GM10248 (cell line): ENCODE measurements around the gene HOXD12.

Source experiments
- CTCF ChIA-PET: fragments of 300-600 bp; sonication (Branson Sonifier 250); formaldehyde crosslinking; extraction: SDS; loops from one replicate; lab custom pipeline; 2021; ENCODE audit warnings: antibody characterized with exemption; lab: Yijun Ruan, JAX
- POLR2A ChIA-PET: fragments of 350-650 bp; sonication (Branson Sonifier 250); formaldehyde crosslinking; extraction: SDS; loops from one replicate; lab custom pipeline; 2020; ENCODE audit warnings: antibody characterized with exemption; lab: Yijun Ruan, JAX
- DNase-seq: peaks from one replicate; pipeline ENCODE4 v3.0.0; 2012; ENCODE audit errors: extremely low spot score
- TF ChIP-seq, protein P1 (sequence below): IDR thresholded peaks from 2 replicates; pipeline ENCODE4 v1.5.1; 2012; ENCODE audit warnings: mild to moderate bottlenecking, low read depth; ENCODE audit errors: extremely low read depth, missing control alignments, control extremely low read depth

Gene HOXD12

GRCh38 chr2:176122052-176122682 is 22.6 kb downstream of the HOXD12 start:
- ChIA-PET CTCF (interaction anchor here (1.1 to 2.2 kb wide), 3 partner anchors 17 to 1042 kb away, joined by 3 to 7 read pairs (median 6); no protein-coding TSS in a partner anchor), POLR2A (no interaction called here)
- TF ChIP-seq, protein P1, sequence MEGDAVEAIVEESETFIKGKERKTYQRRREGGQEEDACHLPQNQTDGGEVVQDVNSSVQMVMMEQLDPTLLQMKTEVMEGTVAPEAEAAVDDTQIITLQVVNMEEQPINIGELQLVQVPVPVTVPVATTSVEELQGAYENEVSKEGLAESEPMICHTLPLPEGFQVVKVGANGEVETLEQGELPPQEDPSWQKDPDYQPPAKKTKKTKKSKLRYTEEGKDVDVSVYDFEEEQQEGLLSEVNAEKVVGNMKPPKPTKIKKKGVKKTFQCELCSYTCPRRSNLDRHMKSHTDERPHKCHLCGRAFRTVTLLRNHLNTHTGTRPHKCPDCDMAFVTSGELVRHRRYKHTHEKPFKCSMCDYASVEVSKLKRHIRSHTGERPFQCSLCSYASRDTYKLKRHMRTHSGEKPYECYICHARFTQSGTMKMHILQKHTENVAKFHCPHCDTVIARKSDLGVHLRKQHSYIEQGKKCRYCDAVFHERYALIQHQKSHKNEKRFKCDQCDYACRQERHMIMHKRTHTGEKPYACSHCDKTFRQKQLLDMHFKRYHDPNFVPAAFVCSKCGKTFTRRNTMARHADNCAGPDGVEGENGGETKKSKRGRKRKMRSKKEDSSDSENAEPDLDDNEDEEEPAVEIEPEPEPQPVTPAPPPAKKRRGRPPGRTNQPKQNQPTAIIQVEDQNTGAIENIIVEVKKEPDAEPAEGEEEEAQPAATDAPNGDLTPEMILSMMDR: no peak
- DNase-seq: no peak

GRCh38 chr2:176122683-176123410 is 23.3 kb downstream of the HOXD12 start, which contains the start of gene HOXD9:
HOXD9 (plus strand) TSS chr2:176122719; CDS start chr2:176122769, 50 bp downstream.
- ChIA-PET POLR2A (no interaction called here), CTCF (interaction anchor here (1.0 to 2.2 kb wide), 4 partner anchors 17 to 529 kb away, joined by 3 to 7 read pairs (median 4); no protein-coding TSS in a partner anchor)
- TF ChIP-seq, protein P1: no peak
- no peak for DNase-seq

GRCh38 chr2:176123411-176124109 is 24.0 kb downstream of the HOXD12 start:
- CTCF ChIA-PET: interaction anchor here (1.0 to 1.3 kb wide), 2 partner anchors 17 to 529 kb away, joined by 3 read pairs; no protein-coding TSS in a partner anchor
- TF ChIP-seq, protein P1: no peak
- POLR2A ChIA-PET: no interaction called here
- no peak for DNase-seq

DNA sequence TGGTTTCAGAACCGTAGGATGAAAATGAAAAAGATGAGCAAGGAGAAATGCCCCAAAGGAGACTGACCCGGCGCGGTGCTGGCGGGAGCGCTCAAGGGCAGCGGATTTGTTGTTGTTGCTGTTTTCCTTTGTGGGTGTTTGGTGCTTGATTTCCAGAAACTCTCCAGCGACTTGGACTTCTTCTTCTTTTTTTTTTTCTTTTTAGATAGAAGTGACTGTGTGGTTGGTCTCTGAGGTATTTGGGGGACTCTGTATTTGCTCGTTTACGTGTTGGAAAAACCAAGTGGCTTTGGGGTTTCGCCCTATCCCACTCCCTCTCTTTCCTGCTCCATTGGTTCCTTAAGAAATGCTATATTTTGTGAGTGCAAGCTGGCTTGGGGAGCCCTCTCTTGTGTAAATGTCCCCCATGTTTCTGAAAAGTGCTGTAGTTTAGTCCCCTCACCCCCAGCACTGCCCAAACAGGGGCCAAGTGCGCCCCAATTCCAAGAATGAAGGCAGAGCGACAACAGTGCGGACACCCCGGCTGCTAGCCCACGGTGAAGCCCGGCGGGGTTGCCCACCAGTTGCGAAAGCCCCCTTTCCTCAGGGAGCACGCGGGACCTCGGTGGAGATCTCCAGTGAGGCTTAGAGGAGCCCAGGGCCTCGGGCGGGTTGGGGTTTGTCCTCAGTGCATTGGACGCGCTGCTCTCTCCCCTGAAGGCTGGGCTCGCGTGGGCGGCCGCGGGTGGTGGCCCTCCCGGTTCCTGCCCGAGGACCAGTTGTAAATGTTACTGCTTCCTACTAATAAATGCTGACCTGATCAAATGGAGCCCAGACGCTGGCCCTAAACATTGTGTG is 24.7 kb downstream of the HOXD12 start:
- no peak for DNase-seq
- TF ChIP-seq, protein P1: no peak
- CTCF ChIA-PET: interaction anchor here (1.0 to 4.2 kb wide), 7 partner anchors 16 to 1036 kb away, joined by 3 to 57 read pairs (median 3); no protein-coding TSS in a partner anchor
- POLR2A ChIA-PET: no interaction called here

GRCh38 chr2:176124947-176125771 is 25.6 kb downstream of the HOXD12 start:
- TF ChIP-seq, protein P1: no peak
- ChIA-PET POLR2A (no interaction called here), CTCF (interaction anchor here (0.6 to 4.2 kb wide), 12 partner anchors 11 to 1036 kb away, joined by 3 to 57 read pairs (median 6); no protein-coding TSS in a partner anchor)
- no peak for DNase-seq
